B cell (primary cell): Measurements from ENCODE around the gene KIRREL1.

ENCODE experiments used
- CTCF ChIP-seq: fragments of 200-600 bp; IDR thresholded peaks from one replicate; pipeline ENCODE4 v1.8.0; 2022; ENCODE audit warnings: antibody characterized with exemption, mild to moderate bottlenecking
- EZH2 ChIP-seq: IDR thresholded peaks from 2 replicates; pipeline ENCODE4 v1.6.1; 2012; ENCODE audit warnings: borderline replicate concordance, low read depth, mild to moderate bottlenecking, moderate library complexity, low read length; ENCODE audit not compliant: insufficient read depth, poor library complexity, severe bottlenecking

- no peak for TF ChIP-seq CTCF
- no peak for TF ChIP-seq EZH2
Measured at GRCh38 chr1:157955857-157956256, 37.6 kb upstream of the KIRREL1 start.
